Muscle layer of duodenum (tissue), 2 donors: ENCODE measurements around the gene RIPPLY1.

ENCODE experiments used
- H3K27ac ChIP-seq: one replicate; pipeline ENCODE4 v1.7.0; 2013; ENCODE audit warnings: mild to moderate bottlenecking, low read length
- H3K27me3 ChIP-seq: one replicate; pipeline ENCODE4 v1.7.0; 2013; ENCODE audit warnings: low read depth, mild to moderate bottlenecking, control low read depth, low read length
- H3K36me3 ChIP-seq, 2 donors: one replicate each; pipeline ENCODE4 v1.7.0; 2013; ENCODE audit warnings: low read length in 2 of 2, control low read depth in 1 of 2, mild to moderate bottlenecking in 1 of 2; ENCODE audit not compliant: insufficient read depth in 2 of 2, control insufficient read depth in 1 of 2
- H3K4me1 ChIP-seq, 2 donors: one replicate each; pipeline ENCODE4 v1.7.0; 2013; ENCODE audit warnings: low read length in 2 of 2, mild to moderate bottlenecking in 2 of 2, control low read depth in 1 of 2, moderate library complexity in 1 of 2; ENCODE audit not compliant: insufficient read depth in 2 of 2, control insufficient read depth in 1 of 2
- H3K4me3 ChIP-seq, 2 donors: one replicate each; pipeline ENCODE4 v1.7.0; 2013; ENCODE audit warnings: low read length in 2 of 2, low read depth in 1 of 2, mild to moderate bottlenecking in 1 of 2
- H3K9me3 ChIP-seq, 2 donors: one replicate each; pipeline ENCODE4 v1.7.0; 2013; ENCODE audit warnings: low read length in 2 of 2, control low read depth in 1 of 2, mild to moderate bottlenecking in 1 of 2; ENCODE audit not compliant: control insufficient read depth in 1 of 2
- donor health status: healthy.

RIPPLY1 gene

DNA sequence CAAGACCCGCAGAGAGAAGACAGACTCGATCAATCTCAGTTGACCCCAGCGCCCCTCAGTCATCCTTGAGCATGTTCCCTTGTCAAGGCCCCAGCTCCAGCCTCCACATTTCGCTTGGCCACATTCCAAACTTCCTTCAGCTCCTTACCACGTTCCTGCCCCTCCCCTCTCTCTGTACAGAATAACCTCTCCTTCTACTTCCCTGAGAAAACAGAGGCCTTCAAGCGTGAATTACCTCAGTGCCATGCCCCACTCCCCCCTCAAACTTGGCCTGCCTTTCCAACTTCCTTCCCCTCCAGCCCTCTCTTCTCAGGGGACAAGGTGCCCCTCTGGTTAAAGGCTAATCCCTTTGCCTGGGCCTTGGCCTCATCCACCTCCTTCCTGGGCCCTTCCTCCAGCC is 3.2 kb upstream of the RIPPLY1 start:
- Histone ChIP-seq H3K27me3 (no peaks in the 10 kb centered on the region), H3K27ac (no peak overlapping the region), H3K36me3 (no peaks in the 10 kb centered on the region), H3K9me3 (no peaks in the 10 kb centered on the region), H3K4me3 (no peak overlapping the region), H3K4me1 (no peaks in the 10 kb centered on the region)

GRCh38 chrX:106905064-106905708 is 2.0 kb upstream of the RIPPLY1 start:
- no peaks in the 10 kb centered on the region for H3K36me3 ChIP-seq
- no peaks in the 10 kb centered on the region for H3K4me1 ChIP-seq
- H3K9me3 ChIP-seq = no peaks in the 10 kb centered on the region
- no peak overlapping the region for H3K27ac ChIP-seq
- H3K4me3 ChIP-seq = no peak overlapping the region
- no peaks in the 10 kb centered on the region for H3K27me3 ChIP-seq

DNA sequence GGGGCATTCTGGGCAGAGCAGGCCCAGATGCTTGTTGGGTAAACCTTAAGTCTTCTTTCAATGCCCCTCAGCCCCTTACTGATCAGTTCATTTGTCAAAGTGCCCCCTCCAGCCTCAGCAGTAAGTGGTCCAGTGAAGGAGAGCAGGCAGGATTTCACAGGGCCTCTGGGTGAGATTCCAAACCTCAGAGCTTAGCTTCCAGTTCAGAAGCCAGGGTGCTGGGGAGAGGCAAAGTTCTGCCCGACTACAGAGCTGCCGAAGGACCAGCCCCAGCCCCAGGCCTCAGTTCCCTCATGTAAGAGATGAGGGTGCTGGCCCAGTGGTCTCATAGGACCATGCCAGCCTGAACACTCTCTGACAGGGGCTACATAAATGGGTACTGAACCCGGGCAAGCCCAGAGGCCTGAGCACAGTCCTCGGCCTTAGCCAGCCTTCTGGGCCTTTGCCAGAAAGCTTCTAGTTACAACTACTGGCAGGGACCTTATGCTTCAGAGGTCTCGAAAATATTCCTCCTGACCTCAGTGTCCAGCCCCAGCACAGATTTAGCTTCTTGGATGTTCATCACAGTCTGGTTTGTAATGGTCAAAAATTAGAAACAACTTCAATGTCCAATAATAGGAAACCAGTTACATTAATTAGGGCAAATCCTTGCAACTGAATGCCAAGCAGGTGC is 851 bp upstream of the RIPPLY1 start:
- Histone ChIP-seq H3K27me3 (no peaks in the 10 kb centered on the region), H3K27ac (no peak overlapping the region), H3K4me3 (no peak overlapping the region), H3K4me1 (no peaks in the 10 kb centered on the region), H3K36me3 (no peaks in the 10 kb centered on the region), H3K9me3 (no peaks in the 10 kb centered on the region)

DNA sequence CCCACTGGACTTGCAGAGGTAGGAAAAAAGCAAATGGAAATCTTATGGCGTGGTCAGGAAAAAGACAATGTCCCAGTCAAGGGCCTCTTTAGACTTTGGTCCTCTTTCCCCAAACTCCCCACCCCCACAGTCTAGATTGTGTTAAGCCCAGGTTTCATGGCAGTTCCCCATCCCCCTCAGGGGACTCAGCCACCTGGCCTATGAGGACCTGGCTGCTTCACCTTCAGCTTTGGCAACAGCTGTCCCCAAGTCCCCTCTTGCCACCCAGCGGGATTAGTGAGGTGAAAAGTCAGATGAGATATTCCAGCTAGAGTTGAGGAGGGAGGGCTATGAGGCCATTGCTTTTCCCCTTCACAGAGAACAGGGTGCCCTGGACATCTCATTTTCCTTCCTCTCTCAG is 457 bp downstream of the RIPPLY1 start:
- no peak overlapping the region for H3K27ac ChIP-seq
- no peaks in the 10 kb centered on the region for H3K4me1 ChIP-seq
- no peaks in the 10 kb centered on the region for H3K9me3 ChIP-seq
- no peaks in the 10 kb centered on the region for H3K36me3 ChIP-seq
- no peaks in the 10 kb centered on the region for H3K27me3 ChIP-seq
- H3K4me3 ChIP-seq = no peak overlapping the region

- H3K36me3 ChIP-seq = no peaks in the 10 kb centered on the region
- no peaks in the 10 kb centered on the region for H3K27me3 ChIP-seq
- no peak overlapping the region for H3K27ac ChIP-seq
- H3K4me3 ChIP-seq = no peak overlapping the region
- no peaks in the 10 kb centered on the region for H3K9me3 ChIP-seq
- no peaks in the 10 kb centered on the region for H3K4me1 ChIP-seq
These were observed 1.3 kb downstream of the RIPPLY1 start for GRCh38 chrX:106901781-106902219.

DNA sequence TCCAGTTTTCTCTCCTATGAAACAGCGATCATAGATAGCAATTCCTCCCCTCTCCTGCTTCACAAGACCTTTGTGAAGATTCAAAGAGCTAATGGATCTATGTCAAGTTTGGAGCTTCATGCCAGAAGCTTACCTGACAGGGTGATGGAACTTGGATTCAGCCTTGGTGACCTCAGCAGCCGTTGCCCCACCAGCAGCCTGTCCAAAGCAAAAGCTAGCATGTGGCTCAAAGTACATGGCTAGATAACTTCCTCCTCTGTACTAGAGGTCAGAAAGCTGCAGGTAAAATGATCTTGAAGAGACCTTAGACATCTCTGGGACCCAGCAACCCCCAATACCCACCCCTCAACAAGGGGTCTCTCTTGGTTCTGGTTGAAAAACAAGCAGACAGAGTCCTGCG is 1.8 kb downstream of the RIPPLY1 start:
- no peaks in the 10 kb centered on the region for H3K9me3 ChIP-seq
- H3K27ac ChIP-seq = no peak overlapping the region
- H3K27me3 ChIP-seq = no peaks in the 10 kb centered on the region
- no peak overlapping the region for H3K4me3 ChIP-seq
- H3K4me1 ChIP-seq = no peaks in the 10 kb centered on the region
- no peaks in the 10 kb centered on the region for H3K36me3 ChIP-seq

GRCh38 chrX:106899841-106900240 is 3.3 kb downstream of the RIPPLY1 start:
- Histone ChIP-seq H3K4me1 (no peaks in the 10 kb centered on the region), H3K27ac (no peak overlapping the region), H3K4me3 (no peak overlapping the region), H3K27me3 (no peaks in the 10 kb centered on the region), H3K36me3 (no peaks in the 10 kb centered on the region), H3K9me3 (no peaks in the 10 kb centered on the region)

DNA sequence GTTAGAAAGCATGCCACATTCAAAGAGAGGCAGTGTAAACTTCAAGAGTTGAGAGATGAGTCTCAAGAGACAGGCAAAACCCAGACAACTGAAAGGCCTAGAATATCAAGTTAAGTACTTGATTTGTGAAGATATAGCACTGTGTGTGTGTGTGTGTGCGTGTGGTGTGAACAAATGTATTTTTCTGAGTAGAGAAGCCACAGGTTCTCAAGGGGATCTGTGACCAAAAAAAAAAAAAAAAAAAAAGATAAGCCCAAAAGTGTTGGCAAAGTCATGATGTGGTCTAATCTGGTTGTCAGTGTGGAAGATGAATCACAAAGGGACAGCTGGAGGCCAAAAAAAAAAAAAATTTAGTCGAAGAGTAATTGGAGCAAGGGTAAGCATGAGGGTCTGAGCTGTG is 3.9 kb downstream of the RIPPLY1 start:
- no peaks in the 10 kb centered on the region for H3K9me3 ChIP-seq
- H3K27ac ChIP-seq = no peak overlapping the region
- H3K4me3 ChIP-seq = no peak overlapping the region
- H3K27me3 ChIP-seq = no peaks in the 10 kb centered on the region
- no peaks in the 10 kb centered on the region for H3K4me1 ChIP-seq
- H3K36me3 ChIP-seq = no peaks in the 10 kb centered on the region

- no peaks in the 10 kb centered on the region for H3K36me3 ChIP-seq
- no peaks in the 10 kb centered on the region for H3K27me3 ChIP-seq
- H3K27ac ChIP-seq = no peak overlapping the region
- no peak overlapping the region for H3K4me3 ChIP-seq
- H3K9me3 ChIP-seq = no peaks in the 10 kb centered on the region
- H3K4me1 ChIP-seq = no peaks in the 10 kb centered on the region
These were observed 4.7 kb downstream of the RIPPLY1 start for GRCh38 chrX:106898462-106898861.

DNA sequence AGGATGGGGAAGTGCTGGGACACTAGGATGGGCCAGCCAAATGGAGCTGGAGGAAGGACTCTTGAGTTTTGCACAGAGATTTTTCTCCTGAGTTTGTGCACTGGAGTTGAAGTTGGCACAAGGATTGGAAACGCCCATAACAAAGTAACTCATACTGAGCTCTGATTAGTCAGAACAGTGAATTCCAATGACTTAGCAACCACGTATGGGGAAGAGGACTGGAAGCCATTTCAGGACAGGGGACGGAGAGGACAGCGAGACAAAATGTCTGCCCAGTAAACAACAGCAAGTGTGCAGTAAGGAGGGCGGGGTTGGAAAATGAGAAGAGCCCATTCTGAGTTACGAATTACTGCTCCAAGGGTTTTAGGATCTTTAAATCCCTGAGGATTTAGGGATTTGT is 5.9 kb downstream of the RIPPLY1 start:
- Histone ChIP-seq H3K27ac (no peak overlapping the region), H3K4me1 (no peaks in the 10 kb centered on the region), H3K9me3 (no peaks in the 10 kb centered on the region), H3K4me3 (no peak overlapping the region), H3K36me3 (no peaks in the 10 kb centered on the region), H3K27me3 (no peaks in the 10 kb centered on the region)

DNA sequence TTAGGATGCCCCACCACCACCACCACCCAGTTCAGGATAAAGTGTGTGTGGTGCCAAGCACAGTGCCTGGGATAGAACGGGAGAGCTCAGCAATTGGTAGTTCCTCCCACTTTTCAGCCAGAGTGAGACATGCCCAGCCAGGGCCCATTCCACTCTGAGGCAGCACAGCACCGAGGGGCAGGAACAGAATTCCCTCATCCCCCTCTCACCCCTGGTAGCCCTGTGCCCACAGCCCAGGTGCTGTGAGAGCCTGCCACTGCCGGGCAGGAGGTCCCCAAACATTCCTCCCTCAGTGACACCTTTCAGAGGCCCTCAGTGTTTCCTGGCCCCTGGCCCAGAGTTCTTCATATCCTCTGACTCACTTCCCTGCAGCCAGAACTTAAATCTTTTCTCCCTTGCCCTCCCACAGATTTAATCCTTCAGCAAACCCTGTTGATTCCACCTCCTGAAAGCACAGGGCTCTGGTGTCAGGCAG is 8.1 kb downstream of the RIPPLY1 start:
- H3K4me3 ChIP-seq = no peak overlapping the region
- H3K27me3 ChIP-seq = no peaks in the 10 kb centered on the region
- H3K4me1 ChIP-seq = no peaks in the 10 kb centered on the region
- no peaks in the 10 kb centered on the region for H3K9me3 ChIP-seq
- H3K36me3 ChIP-seq = no peaks in the 10 kb centered on the region
- no peak overlapping the region for H3K27ac ChIP-seq
